ENCODE measurements around the gene LRWD1.
"Not testable (repeated sequence)": the region's sequence is repeated elsewhere in the genome, so short reads cannot be mapped to it uniquely, and the experiment has no call there.

LRWD1 gene

GRCh38 chr7:102444961-102445673, 19.7 kb upstream of the LRWD1 start:
- DNase-seq (ENCODE audit: low spot score), result no peak

GRCh38 chr7:102445674-102446071, 19.1 kb upstream of the LRWD1 start:
- no peak for DNase-seq (ENCODE audit: low spot score)

- no peak for DNase-seq (ENCODE audit: low spot score)
Measured at GRCh38 chr7:102446387-102447156, 18.2 kb upstream of the LRWD1 start.

GRCh38 chr7:102447311-102447710, 17.5 kb upstream of the LRWD1 start:
- DNase-seq (ENCODE audit: low spot score), result no peak

- DNase-seq (ENCODE audit: low spot score), result no peak
Measured at GRCh38 chr7:102449136-102449535, 15.6 kb upstream of the LRWD1 start.

GRCh38 chr7:102450242-102450641, 14.5 kb upstream of the LRWD1 start:
- no peak for DNase-seq (ENCODE audit: low spot score)

GRCh38 chr7:102451371-102452054, 13.3 kb upstream of the LRWD1 start:
- DNase-seq (ENCODE audit: low spot score), result no peak

GRCh38 chr7:102452451-102452850, 12.3 kb upstream of the LRWD1 start:
- DNase-seq (ENCODE audit: low spot score), result no peak

GRCh38 chr7:102453319-102453718, 11.5 kb upstream of the LRWD1 start:
- DNase-seq (ENCODE audit: low spot score), result no peak

- no peak for DNase-seq (ENCODE audit: low spot score)
Measured at GRCh38 chr7:102454468-102454867, 10.3 kb upstream of the LRWD1 start.

- not testable (repeated sequence) for DNase-seq (ENCODE audit: low spot score)
Measured at GRCh38 chr7:102454932-102455331, 9.9 kb upstream of the LRWD1 start.

- DNase-seq (ENCODE audit: low spot score), result no peak
Measured at GRCh38 chr7:102455596-102455995, 9.2 kb upstream of the LRWD1 start.

GRCh38 chr7:102456327-102456726, 8.5 kb upstream of the LRWD1 start:
- no peak for DNase-seq (ENCODE audit: low spot score)

GRCh38 chr7:102457352-102457924, 7.3 kb upstream of the LRWD1 start:
- DNase-seq (ENCODE audit: low spot score), result no peak

- DNase-seq (ENCODE audit: low spot score), result no peak
Measured at GRCh38 chr7:102459221-102459844, 5.5 kb upstream of the LRWD1 start.

GRCh38 chr7:102460467-102460866, 4.3 kb upstream of the LRWD1 start:
- DNase-seq (ENCODE audit: low spot score), result no peak

GRCh38 chr7:102463841-102464576, 775 bp upstream of the LRWD1 start:
- peak; percentile 51 for DNase-seq (ENCODE audit: low spot score)

- DNase-seq (ENCODE audit: low spot score), result no peak
Measured at GRCh38 chr7:102466097-102466496, 1.3 kb downstream of the LRWD1 start.

GRCh38 chr7:102467581-102468477, 3.0 kb downstream of the LRWD1 start:
- no peak for DNase-seq (ENCODE audit: low spot score)

All from hepatic stellate cell (primary cell).